Esophagus squamous epithelium (tissue), 4 donors: Measurements from ENCODE around the gene MATK.
"Not testable (repeated sequence)": the region's sequence is repeated elsewhere in the genome, so short reads cannot be mapped to it uniquely, and the experiment has no call there.

ENCODE experiments used
- CTCF ChIP-seq, 6 experiments: fragments of 450-650 bp in 4 of 6; fragments of 200-600 bp in 2 of 6; sonication (generic) in 2 of 6; IDR thresholded peaks; one replicate each; pipeline ENCODE4 v1.5.1; 2016 to 2019; ENCODE audit warnings: antibody characterized with exemption in 6 of 6, mild to moderate bottlenecking in 4 of 6, moderate library complexity in 4 of 6
- POLR2A ChIP-seq, 4 donors: fragments of 450-650 bp; IDR thresholded peaks; one replicate each; pipeline ENCODE4 v1.6.1; 2017; ENCODE audit warnings: antibody characterized with exemption in 4 of 4, mild to moderate bottlenecking in 4 of 4, moderate library complexity in 3 of 4

- TF ChIP-seq POLR2A, CTCF (IDR thresholded peaks at IDR 0.05): not testable (repeated sequence)
These were observed 28.5 kb downstream of the MATK start for GRCh38 chr19:3757705-3758104.
